DOHH2 (cell line): ENCODE results near the gene ZSCAN32.

Experiments used
- H3F3A ChIP-seq: fragments of 200-600 bp; sonication (generic), shearing (Covaris generic); 2 replicates; pipeline ENCODE4 v1.6.0; 2016; ENCODE audit warnings: antibody characterized with exemption, mild to moderate bottlenecking; ENCODE audit not compliant: control insufficient read depth, insufficient read depth
- H3K27ac ChIP-seq: fragments of 200-600 bp; sonication (generic); 2 replicates; pipeline ENCODE4 v1.5.1; 2014; ENCODE audit warnings: low read depth, mild to moderate bottlenecking, low read length, moderate library complexity
- H3K27me3 ChIP-seq: fragments of 200-600 bp; sonication (generic); 2 replicates; pipeline ENCODE4 v1.6.1; 2014; ENCODE audit warnings: mild to moderate bottlenecking, low read length, mixed read lengths; ENCODE audit not compliant: control insufficient read depth
- H3K36me3 ChIP-seq: fragments of 200-600 bp; sonication (generic); 2 replicates; pipeline ENCODE4 v1.6.1; 2014; ENCODE audit warnings: mild to moderate bottlenecking, low read length, moderate library complexity, mixed read lengths; ENCODE audit not compliant: control insufficient read depth
- H3K4me1 ChIP-seq: fragments of 200-600 bp; sonication (generic); 2 replicates; pipeline ENCODE4 v1.6.1; 2014; ENCODE audit warnings: mild to moderate bottlenecking, low read length, mixed read lengths; ENCODE audit not compliant: control insufficient read depth
- H3K4me2 ChIP-seq: fragments of 200-600 bp; sonication (generic); 2 replicates; pipeline ENCODE4 v1.6.0; 2014; ENCODE audit warnings: mild to moderate bottlenecking, low read length, moderate library complexity
- H3K4me3 ChIP-seq: fragments of 200-600 bp; sonication (generic); 2 replicates; pipeline ENCODE4 v1.5.1; 2014; ENCODE audit warnings: mild to moderate bottlenecking, low read length, mixed read lengths
- H3K79me2 ChIP-seq: fragments of 200-600 bp; sonication (generic); 2 replicates; pipeline ENCODE4 v1.6.1; 2014; ENCODE audit warnings: mild to moderate bottlenecking, low read length, mixed read lengths; ENCODE audit not compliant: control insufficient read depth
- H3K9me2 ChIP-seq: fragments of 200-600 bp; sonication (generic); replicated peaks from 2 replicates; pipeline ENCODE4 v1.6.1; 2014; ENCODE audit warnings: mild to moderate bottlenecking, low read length, mixed read lengths; ENCODE audit not compliant: control insufficient read depth
- H3K9me3 ChIP-seq: fragments of 200-600 bp; sonication (generic); 2 replicates; pipeline ENCODE4 v1.6.1; 2014; ENCODE audit warnings: antibody characterized with exemption, low read length, mixed read lengths; ENCODE audit not compliant: control insufficient read depth, insufficient read depth
- H4K20me1 ChIP-seq: fragments of 200-600 bp; sonication (generic); 2 replicates; pipeline ENCODE4 v1.6.0; 2014; ENCODE audit warnings: low read depth, mild to moderate bottlenecking, antibody characterized with exemption, low read length, moderate library complexity; ENCODE audit not compliant: control insufficient read depth, insufficient read depth
- EZH2phosphoT487 ChIP-seq: fragments of 200-600 bp; sonication (generic); IDR thresholded peaks from 2 replicates; pipeline ENCODE4 v1.6.1; 2017; ENCODE audit warnings: borderline replicate concordance, mild to moderate bottlenecking, antibody characterized with exemption, low read length, moderate library complexity, mixed read lengths
- TF ChIP-seq, protein P1 (sequence below): fragments of 200-600 bp; sonication (generic); IDR thresholded peaks from one replicate; pipeline ENCODE4 v1.5.1; 2014; ENCODE audit warnings: antibody characterized with exemption, mild to moderate bottlenecking, low read depth, low read length; ENCODE audit not compliant: poor library complexity, severe bottlenecking

ZSCAN32 gene

DNA sequence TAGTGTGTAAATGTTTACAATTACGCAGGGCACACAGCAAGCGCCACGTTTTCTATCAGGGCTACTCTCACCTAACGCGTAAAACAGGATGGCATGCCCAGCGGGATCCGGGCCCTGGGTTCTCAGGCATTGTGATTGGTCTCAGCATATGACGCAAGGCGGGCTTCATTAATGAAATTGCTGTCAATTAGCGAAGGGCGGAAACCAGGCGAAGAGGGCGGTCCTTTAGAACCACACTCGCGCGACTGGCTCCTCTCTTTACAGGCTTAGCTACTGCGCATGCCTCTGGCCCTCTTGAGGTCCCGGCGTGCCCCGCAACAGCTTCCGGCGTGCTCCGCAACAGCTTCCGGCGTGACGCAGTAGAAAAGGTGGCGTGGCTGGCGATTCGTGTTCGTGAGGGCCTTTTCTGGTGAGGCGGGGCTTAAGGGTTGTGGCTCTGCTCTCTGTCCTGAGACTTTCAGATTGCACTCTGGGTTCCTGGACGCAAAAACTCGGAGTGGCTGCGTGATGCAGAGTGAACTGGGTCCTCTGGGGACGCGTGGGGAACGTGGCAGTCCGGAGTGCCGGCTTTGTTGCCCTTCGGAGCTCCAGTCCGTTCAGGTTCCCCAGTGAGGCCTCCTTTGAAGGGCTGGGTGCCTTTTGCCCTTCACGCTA lies 35.9 kb downstream of the ZSCAN32 start:
- no peak for TF ChIP-seq EZH2phosphoT487
- 0 out of 2 replicates have a peak, but pooled peaks cover 7% of the 10 kb centered on the region for H3K4me1 ChIP-seq
- H3K9me3 ChIP-seq: peaks cover 12% of the 10 kb centered on the region
- 0 out of 2 replicates have a peak, but pooled peaks cover 5% of the 10 kb centered on the region for H3K27me3 ChIP-seq
- H3K79me2 ChIP-seq: no peaks in the 10 kb centered on the region
- 0 out of 2 replicates have a peak overlapping the region, but pooled peaks have one; percentile 18 for H3K27ac ChIP-seq
- no peaks in the 10 kb centered on the region for H3F3A ChIP-seq
- H3K4me3 ChIP-seq: peak overlapping the region; percentile 68
- H4K20me1 ChIP-seq: no peaks in the 10 kb centered on the region
- no peaks in the 10 kb centered on the region for H3K9me2 ChIP-seq
- H3K4me2 ChIP-seq: peak overlapping the region; percentile 58
- no peaks in the 10 kb centered on the region for H3K36me3 ChIP-seq

DNA sequence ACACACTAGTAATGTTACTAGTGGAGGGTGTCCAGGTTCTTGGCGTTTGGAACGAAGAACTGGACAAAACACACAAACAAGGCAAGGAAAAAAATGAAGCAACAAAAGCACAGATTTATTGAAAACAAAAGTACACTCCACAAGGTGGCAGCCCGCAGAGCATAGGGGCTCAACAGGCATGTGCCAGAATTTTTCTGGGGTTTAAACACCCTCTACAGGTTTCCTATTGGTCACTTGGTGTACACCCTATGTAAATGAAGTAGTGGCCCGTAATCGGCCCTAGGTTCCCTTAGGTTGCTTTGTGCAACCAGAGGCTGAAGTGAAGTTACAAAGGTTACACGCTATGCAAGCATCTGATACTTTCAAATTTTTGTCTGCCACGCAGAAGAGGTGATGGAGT lies 37.0 kb downstream of the ZSCAN32 start:
- Histone ChIP-seq H4K20me1 (no peaks in the 10 kb centered on the region), H3K9me2 (no peaks in the 10 kb centered on the region), H3K27ac (no peak overlapping the region), H3K36me3 (no peaks in the 10 kb centered on the region), H3K4me1 (0 out of 2 replicates have a peak, but pooled peaks cover 7% of the 10 kb centered on the region), H3F3A (no peaks in the 10 kb centered on the region), H3K79me2 (no peaks in the 10 kb centered on the region), H3K4me2 (no peak overlapping the region), H3K4me3 (no peak overlapping the region), H3K27me3 (0 out of 2 replicates have a peak, but pooled peaks cover 5% of the 10 kb centered on the region), H3K9me3 (peaks cover 12% of the 10 kb centered on the region)
- TF ChIP-seq, protein P1, sequence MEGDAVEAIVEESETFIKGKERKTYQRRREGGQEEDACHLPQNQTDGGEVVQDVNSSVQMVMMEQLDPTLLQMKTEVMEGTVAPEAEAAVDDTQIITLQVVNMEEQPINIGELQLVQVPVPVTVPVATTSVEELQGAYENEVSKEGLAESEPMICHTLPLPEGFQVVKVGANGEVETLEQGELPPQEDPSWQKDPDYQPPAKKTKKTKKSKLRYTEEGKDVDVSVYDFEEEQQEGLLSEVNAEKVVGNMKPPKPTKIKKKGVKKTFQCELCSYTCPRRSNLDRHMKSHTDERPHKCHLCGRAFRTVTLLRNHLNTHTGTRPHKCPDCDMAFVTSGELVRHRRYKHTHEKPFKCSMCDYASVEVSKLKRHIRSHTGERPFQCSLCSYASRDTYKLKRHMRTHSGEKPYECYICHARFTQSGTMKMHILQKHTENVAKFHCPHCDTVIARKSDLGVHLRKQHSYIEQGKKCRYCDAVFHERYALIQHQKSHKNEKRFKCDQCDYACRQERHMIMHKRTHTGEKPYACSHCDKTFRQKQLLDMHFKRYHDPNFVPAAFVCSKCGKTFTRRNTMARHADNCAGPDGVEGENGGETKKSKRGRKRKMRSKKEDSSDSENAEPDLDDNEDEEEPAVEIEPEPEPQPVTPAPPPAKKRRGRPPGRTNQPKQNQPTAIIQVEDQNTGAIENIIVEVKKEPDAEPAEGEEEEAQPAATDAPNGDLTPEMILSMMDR: no peak
- no peak for TF ChIP-seq EZH2phosphoT487

DNA sequence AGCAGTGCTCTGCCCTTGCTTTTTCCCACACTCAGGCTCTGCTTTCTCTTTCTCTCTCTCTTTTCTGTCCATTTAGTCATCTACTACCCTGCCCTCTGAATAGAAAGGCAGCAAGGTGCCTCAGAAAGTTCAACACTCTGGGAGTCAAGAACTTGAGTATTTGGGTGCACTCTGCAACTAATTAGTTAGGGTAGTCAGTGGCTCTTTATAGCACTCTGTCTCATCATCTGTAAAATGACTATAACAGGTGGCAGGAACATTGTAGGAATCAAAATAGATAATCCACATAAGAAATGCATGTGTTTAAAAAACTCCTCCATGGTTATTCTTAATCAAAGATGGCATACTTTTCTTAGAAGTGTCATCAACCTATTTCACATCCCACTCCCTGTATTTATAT lies 37.9 kb downstream of the ZSCAN32 start:
- Histone ChIP-seq H4K20me1 (no peaks in the 10 kb centered on the region), H3K36me3 (no peaks in the 10 kb centered on the region), H3K9me3 (peaks cover 12% of the 10 kb centered on the region), H3K4me1 (0 out of 2 replicates have a peak, but pooled peaks cover 7% of the 10 kb centered on the region), H3F3A (no peaks in the 10 kb centered on the region), H3K27me3 (0 out of 2 replicates have a peak, but pooled peaks cover 5% of the 10 kb centered on the region), H3K4me3 (no peak overlapping the region), H3K4me2 (no peak overlapping the region), H3K27ac (no peak overlapping the region), H3K79me2 (no peaks in the 10 kb centered on the region), H3K9me2 (no peaks in the 10 kb centered on the region)
- no peak for TF ChIP-seq EZH2phosphoT487
- TF ChIP-seq, protein P1: no peak

DNA sequence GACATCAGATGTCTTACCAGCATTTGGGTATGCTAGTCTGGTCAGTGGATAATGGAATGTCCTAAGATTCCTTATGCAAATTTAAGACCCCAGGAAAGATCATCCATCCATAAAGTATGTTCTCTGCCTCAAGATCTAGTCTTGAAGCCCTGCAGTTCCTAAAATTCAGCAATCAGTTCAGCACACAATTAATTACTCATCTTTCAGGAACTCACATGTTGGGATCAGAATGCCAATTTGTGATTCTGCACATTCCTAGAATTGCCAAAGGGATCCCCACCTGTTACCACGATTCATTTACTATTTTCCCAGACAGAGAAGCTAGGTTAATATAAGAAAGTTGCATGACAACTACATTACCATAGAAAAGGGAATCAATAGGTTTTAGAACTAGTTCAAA lies 41.9 kb downstream of the ZSCAN32 start:
- Histone ChIP-seq H4K20me1 (no peaks in the 10 kb centered on the region), H3K4me2 (no peak overlapping the region), H3K4me1 (no peaks in the 10 kb centered on the region), H3K9me2 (no peaks in the 10 kb centered on the region), H3K4me3 (no peak overlapping the region), H3F3A (no peaks in the 10 kb centered on the region), H3K36me3 (no peaks in the 10 kb centered on the region), H3K27me3 (0 out of 2 replicates have a peak, but pooled peaks cover 5% of the 10 kb centered on the region), H3K27ac (no peak overlapping the region), H3K9me3 (peaks cover under 1% of the 10 kb centered on the region; the same call in 1 of the 2 replicates), H3K79me2 (no peaks in the 10 kb centered on the region)
- TF ChIP-seq, protein P1: no peak
- TF ChIP-seq EZH2phosphoT487: no peak
